Calu3 (cell line): Measurements from ENCODE around the gene SPATS2L. TPM values are rescaled to one million over a fixed set of nuclear protein-coding genes. Genes with fewer than 3 reads are reported as not detected.
"Not testable (repeated sequence)": the region's sequence is repeated elsewhere in the genome, so short reads cannot be mapped to it uniquely, and the experiment has no call there.

ENCODE experiments used
- BruUV-seq: library from RNA; stranded (reverse); fragments of 400-500 nt; replicated peaks from 2 replicates; lab custom pipeline; 2021; lab: Mats Ljungman, UMichigan
- CTCF ChIA-PET: fragments of 300-600 bp; sonication (Branson Sonifier 250); formaldehyde crosslinking; loops from one replicate; lab custom pipeline; 2022; ENCODE audit warnings: antibody characterized with exemption; lab: Charles Lee
- DNase-seq: peaks from one replicate; pipeline ENCODE4 v3.0.0; 2022
- H3K27ac Mint-ChIP-seq: one replicate; pipeline ENCODE4 v1.8.0; 2022; ENCODE audit warnings: mixed read lengths; ENCODE audit not compliant: unreplicated experiment
- H3K27me3 Mint-ChIP-seq: one replicate; pipeline ENCODE4 v1.8.0; 2022; ENCODE audit warnings: mixed read lengths; ENCODE audit not compliant: unreplicated experiment
- H3K36me3 Mint-ChIP-seq: one replicate; pipeline ENCODE4 v1.8.0; 2022; ENCODE audit warnings: mild to moderate bottlenecking, moderate library complexity, mixed read lengths; ENCODE audit not compliant: insufficient read depth, unreplicated experiment
- H3K4me1 Mint-ChIP-seq: one replicate; pipeline ENCODE4 v1.8.0; 2022; ENCODE audit warnings: mild to moderate bottlenecking, low read depth, mixed read lengths; ENCODE audit not compliant: unreplicated experiment
- H3K4me3 Mint-ChIP-seq: one replicate; pipeline ENCODE4 v1.8.0; 2022; ENCODE audit warnings: mild to moderate bottlenecking, low read depth, moderate library complexity, mixed read lengths; ENCODE audit not compliant: unreplicated experiment
- H3K9me3 Mint-ChIP-seq: one replicate; pipeline ENCODE4 v1.8.0; 2022; ENCODE audit warnings: low read depth, mixed read lengths; ENCODE audit not compliant: unreplicated experiment
- CTCF ChIP-seq: fragments of 200-600 bp; IDR thresholded peaks from one replicate; pipeline ENCODE4 v1.8.0; 2022; ENCODE audit warnings: antibody characterized with exemption; ENCODE audit not compliant: unreplicated experiment
- intact Hi-C: fragments of 100-400 bp; cut with micrococcal nuclease; formaldehyde crosslinking; loops from one replicate; pipeline ENCODE4 v1.10.0; 2022; ENCODE audit not compliant: unreplicated experiment
- total RNA-seq: library from RNA; stranded (reverse); gene quantifications from 2 replicates; pipeline ENCODE4 v1.2.3, GENCODE V29; 2022

SPATS2L gene
- total RNA-seq, 1 experiment from 2014 or later = 378 TPM

DNA sequence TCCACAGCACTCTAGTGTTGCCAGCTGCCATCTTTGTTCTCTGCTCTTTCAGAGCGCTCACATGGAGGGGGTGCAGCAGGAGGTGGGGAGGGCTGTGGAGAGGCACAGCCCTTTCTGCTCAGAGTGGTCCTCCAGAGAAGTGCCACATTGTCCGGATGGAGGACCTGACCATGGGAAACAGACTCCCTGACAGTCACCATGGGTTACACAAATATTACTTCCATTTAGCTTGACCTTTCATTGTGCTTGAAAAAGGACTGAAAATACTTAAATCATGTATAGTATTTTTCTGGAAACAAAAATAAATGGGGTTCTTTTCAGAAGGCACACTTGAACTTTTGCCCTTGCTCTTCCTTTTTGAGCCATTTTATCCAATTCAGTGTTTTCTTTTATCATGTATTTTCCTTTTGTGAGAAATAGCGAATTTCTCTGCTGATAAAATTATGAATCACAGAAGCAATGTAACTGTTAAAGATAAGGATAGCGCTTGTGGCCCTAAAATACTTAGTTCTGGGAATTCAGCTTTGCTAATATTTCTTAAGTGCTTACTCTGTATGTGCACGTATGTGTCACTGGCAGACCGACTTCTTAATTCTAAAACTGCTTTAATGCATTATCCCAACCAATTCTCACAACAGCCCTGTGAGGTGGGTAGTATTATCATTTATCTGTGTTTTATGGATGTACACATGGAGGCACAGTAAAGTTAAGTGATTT, 34.2 kb downstream of the SPATS2L start:
- peaks cover 42% of the 10 kb centered on the region for H3K36me3 Mint-ChIP-seq
- no peak overlapping the region for H3K4me3 Mint-ChIP-seq
- H3K4me1 Mint-ChIP-seq = peaks cover 70% of the 10 kb centered on the region
- DNase-seq = no peak
- H3K27ac Mint-ChIP-seq = no peak overlapping the region
- no peak for TF ChIP-seq CTCF
- no TSS peak for BruUV-seq
- intact Hi-C loops = no loop called here
- H3K27me3 Mint-ChIP-seq = no peaks in the 10 kb centered on the region
- CTCF ChIA-PET = no interaction called here
- H3K9me3 Mint-ChIP-seq = no peaks in the 10 kb centered on the region

- BruUV-seq = no TSS peak
- TF ChIP-seq CTCF = no peak
- no peak overlapping the region for H3K4me3 Mint-ChIP-seq
- H3K4me1 Mint-ChIP-seq = peaks cover 73% of the 10 kb centered on the region
- H3K36me3 Mint-ChIP-seq = peaks cover 43% of the 10 kb centered on the region
- CTCF ChIA-PET = no interaction called here
- no peaks in the 10 kb centered on the region for H3K9me3 Mint-ChIP-seq
- no peak for DNase-seq
- H3K27me3 Mint-ChIP-seq = no peaks in the 10 kb centered on the region
- intact Hi-C loops = no loop called here
- H3K27ac Mint-ChIP-seq = no peak overlapping the region
Observed at GRCh38 chr2:200341376-200341775, 34.9 kb downstream of the SPATS2L start.

DNA sequence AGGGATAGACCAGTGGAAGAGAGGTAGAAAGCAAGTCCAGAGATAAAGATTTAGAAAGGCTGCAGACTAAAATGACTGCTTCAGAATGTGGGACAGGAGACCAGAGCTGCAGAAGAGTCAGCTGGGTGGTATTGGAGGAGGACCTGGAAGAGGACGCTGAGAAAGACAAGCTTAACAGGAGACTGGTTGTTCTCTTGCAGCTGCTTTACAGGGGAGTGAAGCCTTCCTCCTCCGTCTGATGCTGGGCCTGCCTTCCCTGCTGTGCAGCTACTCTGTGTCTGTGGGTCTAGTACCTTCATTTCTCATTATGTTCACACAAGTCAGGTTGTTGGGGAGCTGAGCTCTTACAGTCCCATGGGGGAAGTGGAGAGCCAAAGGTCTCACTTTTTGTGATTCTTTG, 35.7 kb downstream of the SPATS2L start:
- intact Hi-C loops = no loop called here
- DNase-seq = no peak
- Mint-ChIP-seq H3K27ac (peak overlapping the region; percentile 36), H3K4me1 (peaks cover 73% of the 10 kb centered on the region), H3K27me3 (no peaks in the 10 kb centered on the region), H3K36me3 (peaks cover 38% of the 10 kb centered on the region), H3K4me3 (no peak overlapping the region), H3K9me3 (no peaks in the 10 kb centered on the region)
- CTCF ChIA-PET = no interaction called here
- no peak for TF ChIP-seq CTCF
- BruUV-seq = no TSS peak

GRCh38 chr2:200342654-200343053, 36.2 kb downstream of the SPATS2L start:
- no TSS peak for BruUV-seq
- no peak for TF ChIP-seq CTCF
- Mint-ChIP-seq H3K9me3 (no peaks in the 10 kb centered on the region), H3K27me3 (no peaks in the 10 kb centered on the region), H3K4me3 (no peak overlapping the region), H3K27ac (no peak overlapping the region), H3K4me1 (peaks cover 73% of the 10 kb centered on the region), H3K36me3 (peaks cover 37% of the 10 kb centered on the region)
- intact Hi-C loops = no loop called here
- no peak for DNase-seq
- CTCF ChIA-PET = no interaction called here

- H3K4me1 Mint-ChIP-seq = peaks cover 75% of the 10 kb centered on the region
- H3K9me3 Mint-ChIP-seq, intact Hi-C loops, H3K27ac Mint-ChIP-seq, BruUV-seq, H3K27me3 Mint-ChIP-seq, H3K4me3 Mint-ChIP-seq, DNase-seq: not testable (repeated sequence)
- CTCF ChIA-PET = interaction anchor here (1.0 kb wide), 1 partner anchor 12 kb away, joined by 3 read pairs; no protein-coding TSS in a partner anchor
- peaks cover 50% of the 10 kb centered on the region for H3K36me3 Mint-ChIP-seq
Observed at GRCh38 chr2:200344202-200344601, 37.7 kb downstream of the SPATS2L start.
